Measurements from ENCODE around the gene SLAMF6.
"Not testable (repeated sequence)": the region's sequence is repeated elsewhere in the genome, so short reads cannot be mapped to it uniquely, and the experiment has no call there.

SLAMF6 gene

DNA sequence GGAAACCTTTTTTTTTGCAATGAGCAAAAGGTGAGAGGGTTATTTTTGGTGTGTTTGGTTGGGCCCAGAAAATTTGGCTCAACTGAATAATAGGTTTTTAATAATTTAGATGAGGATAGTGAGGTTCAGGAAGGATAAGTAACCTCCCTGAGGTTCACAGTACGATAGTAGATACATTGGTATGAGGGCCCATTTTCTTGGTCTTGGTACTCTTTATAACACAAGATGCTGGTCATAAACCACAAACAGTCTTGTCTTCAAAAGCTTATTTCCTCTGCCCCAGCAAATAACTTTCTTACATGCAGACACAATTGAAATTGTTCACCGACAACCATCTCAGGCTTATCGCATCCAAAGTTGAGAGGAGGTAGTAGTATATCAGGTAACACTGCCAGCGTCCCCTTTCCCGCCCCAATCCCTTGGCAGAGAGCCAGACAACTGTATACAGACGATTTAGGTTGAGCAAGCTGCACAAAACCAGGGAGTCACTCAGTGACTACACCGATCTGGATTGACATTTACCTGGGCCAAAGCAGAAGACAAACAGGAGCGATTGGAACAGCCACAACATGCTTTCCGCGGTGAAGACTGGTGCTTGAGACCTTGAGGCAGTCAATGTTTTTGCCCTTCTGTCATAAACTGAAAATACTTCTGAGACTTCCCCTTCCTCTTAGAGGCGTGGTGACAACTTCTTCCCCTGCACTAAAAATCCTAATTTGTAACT is at the start of gene SLAMF6:
Gene SLAMF6 (minus strand): TSS at position 634 of the 724 bp plus-strand sequence. CDS start 63 bp downstream, at position 571.
- no peak for DNase-seq (ENCODE audit: low spot score)

DNA sequence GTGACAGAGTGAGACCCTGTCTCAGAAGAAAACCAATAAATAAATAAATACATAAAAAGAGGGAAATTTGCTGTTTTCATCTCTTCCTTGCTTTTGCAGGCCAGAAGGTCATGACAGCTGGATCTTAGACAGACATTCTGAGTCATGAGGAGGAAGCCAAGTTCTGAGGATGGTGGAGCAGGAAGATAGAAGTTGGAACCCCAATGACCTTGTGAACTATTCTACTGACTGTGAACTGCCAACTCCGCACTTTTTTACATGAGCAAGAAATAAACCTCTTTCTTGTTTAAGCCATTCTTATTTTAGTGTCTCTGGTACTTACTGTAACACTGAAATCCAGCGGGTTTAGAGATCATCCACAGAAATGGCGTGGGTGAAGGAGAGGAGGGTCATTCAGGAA is 47.8 kb upstream of the SLAMF6 start:
- DNase-seq (ENCODE audit: low spot score): no peak

DNA sequence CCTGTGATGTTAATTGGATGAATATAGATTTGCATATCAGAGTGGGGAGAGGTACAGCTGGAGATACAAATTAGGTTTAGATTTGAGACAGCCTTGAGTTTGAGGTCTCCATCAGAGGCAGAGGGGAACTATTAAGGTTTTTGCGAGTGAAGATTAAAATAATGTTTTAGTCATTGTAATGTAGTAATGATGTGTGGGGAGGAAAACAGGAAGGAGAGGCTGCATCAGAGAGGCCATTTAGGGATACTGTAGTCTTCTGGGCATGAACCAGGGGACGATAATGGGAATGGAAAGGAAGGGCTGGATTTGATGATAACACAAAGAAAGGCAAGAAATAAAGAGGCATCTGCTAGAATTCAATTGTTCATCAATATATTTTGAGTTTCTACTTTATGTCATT is 46.8 kb upstream of the SLAMF6 start:
- no peak for DNase-seq (ENCODE audit: low spot score)

GRCh38 chr1:160567858-160568682 is 45.0 kb upstream of the SLAMF6 start:
- DNase-seq (ENCODE audit: low spot score): no peak

- DNase-seq (ENCODE audit: low spot score): no peak
These were observed 44.3 kb upstream of the SLAMF6 start for GRCh38 chr1:160567341-160567740.

DNA sequence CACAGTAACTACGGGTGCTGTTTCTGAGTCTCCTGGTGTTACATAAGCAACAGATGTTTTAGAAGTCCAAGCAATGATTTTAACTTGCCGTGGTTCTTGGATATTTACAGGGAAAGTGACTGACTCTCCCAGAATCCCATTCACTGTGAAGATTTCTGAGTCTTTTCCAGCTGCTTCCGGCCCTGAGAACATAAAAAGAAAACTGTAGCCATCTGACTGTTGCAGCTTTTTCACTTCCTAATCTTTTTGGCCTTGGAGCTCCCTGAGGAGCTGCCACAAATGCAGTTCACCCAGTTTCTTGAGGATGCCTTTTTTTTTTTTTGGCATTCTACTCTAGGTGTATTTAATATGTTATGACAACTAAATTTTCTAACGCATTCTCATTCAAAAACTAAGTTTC is 42.5 kb upstream of the SLAMF6 start:
- DNase-seq (ENCODE audit: low spot score): no peak

DNA sequence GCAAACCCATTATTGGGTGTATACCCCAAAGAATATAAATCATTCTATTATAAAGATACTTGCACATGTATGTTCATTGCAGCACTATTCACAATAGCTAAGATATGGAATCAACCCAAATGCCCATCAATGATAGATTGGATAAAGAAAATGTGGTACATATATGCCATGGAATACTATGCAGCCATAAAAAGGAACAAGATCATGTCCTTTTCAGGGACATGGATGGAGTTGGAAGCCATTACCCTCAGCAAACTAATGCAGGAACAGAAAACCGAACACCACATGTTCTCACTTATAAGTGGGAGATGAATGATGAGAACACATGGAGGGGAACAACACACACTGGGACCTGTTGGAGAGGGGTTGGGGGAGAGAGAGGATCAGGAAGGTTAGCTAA is 40.2 kb upstream of the SLAMF6 start:
- DNase-seq (ENCODE audit: low spot score): not testable (repeated sequence)

DNA sequence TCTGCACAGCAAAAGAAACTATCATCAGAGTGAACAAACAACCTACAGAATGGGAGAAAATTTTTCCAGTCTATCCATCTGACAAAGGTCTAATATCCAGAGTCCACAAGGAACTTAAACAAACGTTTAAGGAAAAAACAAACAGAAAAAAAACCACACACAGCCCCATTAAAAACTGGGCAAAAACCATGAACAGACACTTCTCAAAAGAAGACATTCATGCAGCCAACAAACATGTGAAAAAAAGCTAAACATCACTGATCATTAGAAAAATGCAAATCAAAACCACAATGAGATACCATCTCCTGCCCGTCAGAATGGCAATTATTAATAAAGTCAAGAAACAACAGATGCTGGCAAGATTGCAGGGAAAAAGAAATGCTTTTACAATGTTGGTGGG is 39.7 kb upstream of the SLAMF6 start:
- not testable (repeated sequence) for DNase-seq (ENCODE audit: low spot score)

DNA sequence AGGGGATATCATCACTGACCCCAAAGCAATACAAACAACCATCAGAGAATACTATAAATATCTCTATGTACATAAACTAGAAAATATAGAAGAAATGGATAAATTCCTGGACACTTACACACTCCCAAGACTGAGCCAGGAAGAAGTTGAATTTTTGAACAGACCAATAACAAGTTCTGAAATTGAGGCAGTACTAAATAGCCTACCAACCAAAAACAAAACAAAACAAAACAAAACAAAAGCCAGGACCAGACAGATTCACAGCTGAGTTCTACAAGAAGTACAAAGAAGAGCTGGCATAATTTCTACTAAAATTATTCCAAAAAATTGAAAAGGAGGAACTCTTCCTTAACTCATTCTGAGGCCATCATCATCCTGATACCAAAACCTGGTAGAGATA is 37.8 kb upstream of the SLAMF6 start:
- no peak for DNase-seq (ENCODE audit: low spot score)

- no peak for DNase-seq (ENCODE audit: low spot score)
These were observed 37.1 kb upstream of the SLAMF6 start for GRCh38 chr1:160560045-160560705.

DNA sequence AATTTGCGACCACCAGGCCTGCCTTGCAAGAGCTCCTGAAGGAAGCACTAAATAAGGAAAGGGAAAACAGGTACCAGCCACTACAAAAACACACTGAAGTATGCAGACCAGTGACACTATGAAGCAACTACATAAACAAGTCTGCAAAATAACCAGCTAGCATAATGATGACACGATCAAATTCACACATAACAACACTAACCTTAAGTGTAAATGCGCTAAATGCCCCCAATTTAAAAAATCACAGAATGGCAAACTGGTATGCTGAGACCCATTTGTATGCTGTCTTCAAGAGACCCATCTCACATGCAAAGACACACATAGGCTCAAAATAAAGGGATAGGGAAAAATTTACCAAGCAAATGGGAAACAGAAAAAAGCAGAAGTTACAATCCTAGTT is 36.4 kb upstream of the SLAMF6 start:
- DNase-seq (ENCODE audit: low spot score): not testable (repeated sequence)

- no peak for DNase-seq (ENCODE audit: low spot score)
These were observed 35.8 kb upstream of the SLAMF6 start for GRCh38 chr1:160558660-160559380.

GRCh38 chr1:160553778-160554177 is 30.7 kb upstream of the SLAMF6 start:
- no peak for DNase-seq (ENCODE audit: low spot score)

DNA sequence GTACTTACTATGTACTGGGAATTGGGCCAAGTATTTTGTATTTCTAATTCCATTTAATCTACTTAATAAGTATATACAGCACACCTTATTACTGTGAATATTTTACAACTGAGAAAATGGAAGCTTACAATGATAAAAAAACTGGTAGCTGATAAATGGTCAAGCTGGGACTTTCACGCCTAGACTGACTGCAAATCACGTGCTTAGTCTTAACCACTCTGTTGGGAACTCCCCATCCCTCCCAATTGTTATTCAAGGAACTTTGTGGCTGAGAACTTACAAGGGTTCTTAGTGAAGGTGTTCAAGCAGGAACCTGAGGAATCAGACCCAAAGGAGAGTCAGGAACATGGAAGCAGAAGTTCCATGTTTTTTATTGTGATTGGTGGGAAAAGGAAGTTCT is 29.4 kb upstream of the SLAMF6 start:
- no peak for DNase-seq (ENCODE audit: low spot score)

DNA sequence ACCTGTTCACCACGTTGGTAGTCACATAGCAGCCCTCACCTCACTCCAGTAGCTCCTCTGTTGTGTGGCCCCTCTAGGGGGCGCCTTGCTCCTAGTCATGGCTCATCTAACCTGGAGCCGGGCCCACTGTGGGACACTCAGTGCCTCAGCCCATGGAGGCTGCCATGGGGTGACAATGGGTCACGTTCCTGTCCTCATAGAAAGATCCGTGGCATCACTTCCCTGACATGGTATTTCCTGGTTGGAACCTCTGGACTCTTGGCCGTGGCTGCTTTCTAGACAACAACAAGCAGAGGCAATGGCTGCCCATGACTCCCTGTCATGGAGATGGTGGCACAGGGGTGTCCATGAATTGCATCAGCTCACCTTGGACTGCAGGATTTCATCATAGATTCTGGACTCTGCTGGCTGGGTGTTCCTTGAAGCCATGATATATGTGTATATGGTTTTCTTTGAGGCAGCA is 27.5 kb upstream of the SLAMF6 start:
- DNase-seq (ENCODE audit: low spot score): no peak

DNA sequence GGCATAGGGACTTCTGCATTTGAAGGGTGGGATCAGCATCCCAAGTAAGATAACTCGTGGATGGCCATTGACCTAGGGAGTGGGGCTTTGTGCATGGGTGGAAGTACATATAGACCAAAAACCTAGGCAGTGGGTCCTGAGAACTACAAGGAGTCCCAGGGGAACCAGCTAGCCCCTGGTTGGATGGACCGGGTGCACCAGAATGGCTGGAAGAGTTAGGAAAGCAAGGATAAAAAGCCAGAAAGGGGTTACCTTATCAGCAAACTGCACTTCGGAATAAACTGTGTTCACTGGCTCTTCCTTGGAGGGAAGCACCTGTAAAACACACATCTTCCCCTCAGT is 26.6 kb upstream of the SLAMF6 start:
- DNase-seq (ENCODE audit: low spot score): no peak

- no peak for DNase-seq (ENCODE audit: low spot score)
These were observed 26.1 kb upstream of the SLAMF6 start for GRCh38 chr1:160548960-160549664.

GRCh38 chr1:160548183-160548582 is 25.1 kb upstream of the SLAMF6 start:
- no peak for DNase-seq (ENCODE audit: low spot score)

DNA sequence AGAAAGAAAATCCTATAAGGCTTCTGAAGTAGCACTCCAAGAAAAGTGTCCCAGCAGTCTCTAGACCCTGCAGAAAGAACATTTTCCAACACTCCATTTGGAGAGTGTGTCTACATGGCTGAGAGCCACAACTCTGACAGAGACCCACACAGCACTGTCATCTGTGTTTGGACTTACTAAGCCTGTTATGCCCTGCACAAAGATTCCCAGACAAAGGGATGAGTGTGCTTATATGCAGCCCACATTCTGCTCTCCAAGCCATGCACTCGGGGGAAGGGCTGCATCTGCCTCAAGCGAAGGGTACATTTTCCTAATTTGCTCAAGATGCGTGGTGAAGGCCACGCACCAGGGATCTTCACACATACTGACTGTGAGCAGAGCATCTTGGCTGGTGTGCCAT is 24.4 kb upstream of the SLAMF6 start:
- DNase-seq (ENCODE audit: low spot score): no peak

GRCh38 chr1:160546942-160547341 is 23.9 kb upstream of the SLAMF6 start:
- no peak for DNase-seq (ENCODE audit: low spot score)

DNA sequence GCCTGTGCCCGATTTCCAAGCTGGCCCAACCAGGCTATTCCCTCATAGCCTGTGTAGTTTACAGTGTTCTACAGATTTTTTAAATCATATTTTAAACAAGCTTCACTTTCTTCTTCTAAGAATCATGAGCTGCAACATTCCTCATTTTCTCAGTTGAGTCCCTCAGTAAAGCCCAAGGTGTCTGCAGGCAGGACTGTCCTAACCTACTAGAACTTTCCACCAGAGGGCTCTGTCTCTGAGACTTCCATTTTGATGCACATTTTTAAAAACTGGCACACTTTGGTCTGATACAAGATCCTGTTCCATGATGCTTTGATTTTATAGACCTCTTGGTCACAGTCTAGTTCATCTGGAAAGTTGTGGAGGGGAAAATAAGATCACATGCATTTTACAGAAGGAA is 21.6 kb upstream of the SLAMF6 start:
- DNase-seq (ENCODE audit: low spot score): no peak
